Ascending aorta (tissue), 2 donors: ENCODE results near the gene FAF1. TPM values are rescaled to one million over a fixed set of nuclear protein-coding genes. Genes with fewer than 3 reads are reported as not detected.

Experiments
- DNase-seq, 2 donors: peaks; one replicate each; pipeline ENCODE4 v3.0.0-alpha.2; 2019; ENCODE audit warnings: low spot score in 2 of 2
- H3K27ac ChIP-seq, 2 donors: fragments of 200-600 bp; sonication (generic); one replicate each; pipeline ENCODE4 v1.5.1; 2016 to 2017; ENCODE audit warnings: mild to moderate bottlenecking in 1 of 2
- H3K27me3 ChIP-seq: fragments of 200-600 bp; sonication (generic); one replicate; pipeline ENCODE4 v1.5.1; 2017
- H3K36me3 ChIP-seq, 2 donors: fragments of 200-600 bp; sonication (generic); one replicate each; pipeline ENCODE4 v1.5.1; 2016
- H3K4me1 ChIP-seq, 2 donors: fragments of 200-600 bp; sonication (generic); one replicate each; pipeline ENCODE4 v1.5.1; 2016 to 2017; ENCODE audit warnings: mild to moderate bottlenecking in 1 of 2
- H3K4me3 ChIP-seq, 2 donors: fragments of 200-600 bp; sonication (generic); one replicate each; pipeline ENCODE4 v1.5.1; 2016 to 2017; ENCODE audit warnings: mild to moderate bottlenecking in 1 of 2
- H3K9me3 ChIP-seq, 2 donors: fragments of 200-600 bp; sonication (generic); one replicate each; pipeline ENCODE4 v1.5.1; 2016
- intact Hi-C: fragments of 100-400 bp; cut with DNase I; formaldehyde crosslinking; loops from one replicate; pipeline ENCODE4 v1.15.1; 2023
- total RNA-seq: library from RNA; depleted of rRNA; stranded (reverse); fragments of >200 nt; gene quantifications from one replicate; pipeline ENCODE4 v1.1.0, GENCODE V29; 2016
- TF ChIP-seq, protein P1 (sequence below), 3 experiments: fragments of 200-600 bp in 2 of 3; fragments of 450-650 bp in 1 of 3; sonication (generic) in 2 of 3; IDR thresholded peaks; one replicate each; pipeline ENCODE4 v1.5.1; 2016 to 2019; ENCODE audit warnings: antibody characterized with exemption in 3 of 3, mild to moderate bottlenecking in 1 of 3, moderate library complexity in 1 of 3

Gene FAF1
- total RNA-seq, 1 donor from 2014 or later = 16.4 TPM

DNA sequence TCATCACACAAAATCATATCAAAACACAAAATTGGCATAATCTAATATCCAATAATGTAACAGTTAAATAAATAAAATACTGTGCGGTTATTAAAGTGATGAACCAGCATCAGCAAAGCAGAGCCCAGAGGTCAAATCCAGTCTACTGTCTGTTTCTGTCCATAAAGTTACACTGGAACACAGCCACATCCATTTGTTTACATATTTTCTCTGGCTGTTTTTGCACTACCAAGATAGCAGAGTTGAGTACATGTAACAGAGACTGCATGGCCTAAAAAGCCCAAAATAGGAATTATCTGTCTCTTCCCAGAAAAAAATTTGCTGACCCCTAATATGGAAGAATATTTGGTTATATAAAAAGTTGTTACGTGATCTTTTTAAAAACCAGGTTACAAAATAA is 294.7 kb downstream of the FAF1 start:
- no peaks in the 10 kb centered on the region for H3K36me3 ChIP-seq
- H3K4me1 ChIP-seq = no peaks in the 10 kb centered on the region
- no peak for DNase-seq
- intact Hi-C loops = no loop called here
- TF ChIP-seq, protein P1, sequence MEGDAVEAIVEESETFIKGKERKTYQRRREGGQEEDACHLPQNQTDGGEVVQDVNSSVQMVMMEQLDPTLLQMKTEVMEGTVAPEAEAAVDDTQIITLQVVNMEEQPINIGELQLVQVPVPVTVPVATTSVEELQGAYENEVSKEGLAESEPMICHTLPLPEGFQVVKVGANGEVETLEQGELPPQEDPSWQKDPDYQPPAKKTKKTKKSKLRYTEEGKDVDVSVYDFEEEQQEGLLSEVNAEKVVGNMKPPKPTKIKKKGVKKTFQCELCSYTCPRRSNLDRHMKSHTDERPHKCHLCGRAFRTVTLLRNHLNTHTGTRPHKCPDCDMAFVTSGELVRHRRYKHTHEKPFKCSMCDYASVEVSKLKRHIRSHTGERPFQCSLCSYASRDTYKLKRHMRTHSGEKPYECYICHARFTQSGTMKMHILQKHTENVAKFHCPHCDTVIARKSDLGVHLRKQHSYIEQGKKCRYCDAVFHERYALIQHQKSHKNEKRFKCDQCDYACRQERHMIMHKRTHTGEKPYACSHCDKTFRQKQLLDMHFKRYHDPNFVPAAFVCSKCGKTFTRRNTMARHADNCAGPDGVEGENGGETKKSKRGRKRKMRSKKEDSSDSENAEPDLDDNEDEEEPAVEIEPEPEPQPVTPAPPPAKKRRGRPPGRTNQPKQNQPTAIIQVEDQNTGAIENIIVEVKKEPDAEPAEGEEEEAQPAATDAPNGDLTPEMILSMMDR (IDR thresholded peaks at IDR 0.05) = no peak
- H3K4me3 ChIP-seq = no peak overlapping the region
- no peaks in the 10 kb centered on the region for H3K9me3 ChIP-seq
- no peak overlapping the region for H3K27ac ChIP-seq
- no peaks in the 10 kb centered on the region for H3K27me3 ChIP-seq

DNA sequence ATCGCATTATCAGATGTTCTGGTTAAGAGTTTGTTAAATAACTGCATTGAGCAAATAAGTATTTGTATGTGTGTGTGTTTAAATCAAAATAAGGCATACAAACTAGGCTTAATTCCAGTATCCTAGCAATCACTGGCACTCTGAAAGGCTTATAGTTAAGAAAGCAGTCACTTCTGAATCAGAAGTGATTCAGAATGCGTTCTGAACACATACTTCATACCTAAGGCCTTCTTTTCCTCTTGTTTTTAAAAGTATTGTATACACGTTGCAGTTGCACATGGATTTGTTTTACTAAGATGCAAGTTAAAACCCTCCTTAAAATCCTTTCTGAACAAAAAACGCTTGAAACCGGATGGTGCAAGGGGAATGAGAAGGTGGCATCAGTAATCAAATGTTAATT is 298.4 kb downstream of the FAF1 start:
- intact Hi-C loops = no loop called here
- Histone ChIP-seq H3K9me3 (no peaks in the 10 kb centered on the region), H3K4me3 (no peak overlapping the region), H3K27me3 (no peaks in the 10 kb centered on the region), H3K27ac (no peak overlapping the region), H3K4me1 (no peaks in the 10 kb centered on the region), H3K36me3 (no peaks in the 10 kb centered on the region)
- DNase-seq = no peak
- TF ChIP-seq, protein P1 (IDR thresholded peaks at IDR 0.05) = no peak

DNA sequence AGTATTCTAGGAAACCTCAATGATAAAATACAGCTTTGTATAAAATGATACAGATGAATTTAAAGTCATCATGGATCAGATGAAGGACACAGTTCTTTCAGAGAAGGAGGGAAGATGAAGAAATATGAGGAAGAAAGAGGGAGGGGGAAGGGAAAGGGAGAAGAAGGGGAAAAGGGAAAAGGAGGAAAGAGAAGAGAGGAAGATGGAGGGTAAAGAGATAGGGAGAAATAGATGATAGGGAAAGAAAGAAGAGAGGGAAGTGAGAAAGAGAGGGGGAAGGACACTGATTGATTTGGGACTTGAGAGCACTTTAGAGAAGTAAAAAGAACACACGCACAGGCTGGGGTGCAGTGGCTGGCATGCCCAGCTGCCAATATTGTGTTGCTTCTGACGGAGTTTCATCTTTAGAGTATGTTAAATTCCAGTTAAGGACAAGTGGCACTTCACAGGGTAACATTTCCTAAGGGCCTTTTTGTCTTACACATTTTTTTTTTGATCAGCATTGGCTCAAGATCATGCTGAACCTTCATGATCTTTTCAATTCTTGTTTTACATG is 300.9 kb downstream of the FAF1 start:
- Histone ChIP-seq H3K9me3 (no peaks in the 10 kb centered on the region), H3K27me3 (no peaks in the 10 kb centered on the region), H3K4me3 (no peak overlapping the region), H3K36me3 (peaks cover 0 to 7% of the 10 kb centered on the region in 2 donors), H3K27ac (no peak overlapping the region), H3K4me1 (no peaks in the 10 kb centered on the region)
- TF ChIP-seq, protein P1 (IDR thresholded peaks at IDR 0.05) = no peak
- DNase-seq = no peak
- intact Hi-C loops = no loop called here

DNA sequence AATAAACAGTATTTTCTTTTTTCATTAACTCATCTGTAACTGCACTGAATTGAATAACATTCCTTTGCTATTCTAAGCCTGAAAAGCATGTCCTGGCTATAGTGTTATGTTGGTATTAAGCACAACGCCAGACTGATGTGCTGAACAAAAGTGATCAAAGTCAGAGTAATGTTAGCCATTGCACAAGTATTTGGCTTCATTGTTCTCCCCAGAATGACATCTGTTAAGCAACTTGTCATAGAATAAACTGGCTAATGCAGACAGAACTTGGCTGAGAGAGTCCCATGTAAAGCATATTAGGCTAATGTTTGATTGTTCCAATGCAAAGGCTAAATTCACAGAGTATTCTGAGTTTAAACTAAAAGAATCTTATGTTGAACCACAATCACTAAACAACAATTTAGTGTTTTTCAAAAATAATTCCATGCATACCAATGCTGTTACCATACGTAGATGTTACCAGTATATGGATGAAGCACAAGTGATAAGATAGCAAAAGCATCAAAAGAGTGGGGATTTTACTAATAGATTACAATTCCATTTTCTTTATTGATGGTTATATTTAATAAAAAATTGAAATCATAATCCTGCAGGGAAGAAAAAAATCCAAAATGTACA is 301.5 kb downstream of the FAF1 start:
- Histone ChIP-seq H3K36me3 (peaks cover 0 to 7% of the 10 kb centered on the region in 2 donors), H3K4me1 (no peaks in the 10 kb centered on the region), H3K9me3 (no peaks in the 10 kb centered on the region), H3K27me3 (no peaks in the 10 kb centered on the region), H3K4me3 (no peak overlapping the region), H3K27ac (no peak overlapping the region)
- DNase-seq = no peak
- intact Hi-C loops = no loop called here
- TF ChIP-seq, protein P1 (IDR thresholded peaks at IDR 0.05) = no peak

DNA sequence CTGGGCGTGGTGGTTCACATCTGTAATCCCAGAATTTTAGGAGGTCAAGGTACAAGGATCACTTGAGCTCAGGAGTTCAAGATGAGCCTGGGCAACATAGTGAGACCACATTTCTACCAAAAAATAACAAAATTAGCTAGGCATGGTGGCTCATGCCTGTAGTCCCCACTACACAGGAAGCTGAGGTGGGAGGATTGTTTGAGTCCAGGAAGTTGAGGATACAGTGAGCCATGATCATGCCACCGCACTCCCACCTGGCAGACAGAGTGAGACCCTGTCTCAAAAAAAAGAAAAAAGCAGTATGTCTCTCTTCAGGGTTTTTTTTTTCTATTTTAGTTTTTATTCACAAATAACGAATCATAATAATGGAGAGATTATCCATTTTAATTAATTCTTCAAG is 303.1 kb downstream of the FAF1 start:
- TF ChIP-seq, protein P1 (IDR thresholded peaks at IDR 0.05) = no peak
- peaks cover 0 to 7% of the 10 kb centered on the region in 2 donors for H3K36me3 ChIP-seq
- H3K4me3 ChIP-seq = no peak overlapping the region
- no peak overlapping the region for H3K27ac ChIP-seq
- no peaks in the 10 kb centered on the region for H3K4me1 ChIP-seq
- H3K9me3 ChIP-seq = no peaks in the 10 kb centered on the region
- intact Hi-C loops = no loop called here
- no peaks in the 10 kb centered on the region for H3K27me3 ChIP-seq
- DNase-seq = no peak
